GM23248 (cell line): Measurements from ENCODE around the gene ANGPT4.

Experiments used
- EZH2 ChIP-seq: fragments of 200-600 bp; sonication (generic); IDR thresholded peaks from 2 replicates; pipeline ENCODE4 v1.6.1; 2018; ENCODE audit warnings: antibody characterized with exemption, mild to moderate bottlenecking; ENCODE audit not compliant: insufficient read depth, poor library complexity, severe bottlenecking
- EZH2phosphoT487 ChIP-seq: fragments of 200-600 bp; sonication (generic); IDR thresholded peaks from 2 replicates; pipeline ENCODE4 v1.6.1; 2018; ENCODE audit warnings: antibody characterized with exemption, moderate library complexity, mild to moderate bottlenecking, low read depth; ENCODE audit not compliant: insufficient read depth

DNA sequence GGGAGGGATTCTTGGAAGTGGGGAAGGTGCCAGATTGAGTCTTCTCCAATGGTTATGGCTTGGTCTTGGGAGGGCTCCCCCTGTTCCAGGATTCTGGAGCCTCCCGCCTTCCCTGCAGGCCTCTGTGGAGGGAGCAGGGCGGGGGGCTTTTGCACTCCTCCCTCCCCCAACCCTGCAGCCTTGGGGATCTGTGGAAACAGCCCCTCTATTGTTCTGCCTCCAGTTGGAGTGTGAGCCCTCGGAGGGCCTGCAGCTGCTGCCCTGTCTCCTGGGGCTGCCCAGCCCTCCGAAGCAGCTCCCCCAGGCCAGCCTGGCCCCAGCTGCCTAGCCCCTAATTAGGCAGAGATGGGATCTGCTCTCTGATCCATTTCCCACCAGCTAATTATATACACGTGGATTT lies 67.9 kb downstream of the ANGPT4 start:
- TF ChIP-seq EZH2: no peak
- TF ChIP-seq EZH2phosphoT487: no peak
